GM21576 (cell line): ENCODE results near the gene C6orf89.
"Not testable (repeated sequence)": the region's sequence is repeated elsewhere in the genome, so short reads cannot be mapped to it uniquely, and the experiment has no call there.

Experiments
- ATAC-seq: cut with Tn5 transposase; IDR thresholded peaks from one replicate; pipeline ENCODE4 v1.9.1; 2021; ENCODE audit warnings: mild to moderate bottlenecking, moderate library complexity; ENCODE audit not compliant: unreplicated experiment

The C6orf89 gene

GRCh38 chr6:36920049-36920448 is 34.3 kb downstream of the C6orf89 start:
- no peak for ATAC-seq

DNA sequence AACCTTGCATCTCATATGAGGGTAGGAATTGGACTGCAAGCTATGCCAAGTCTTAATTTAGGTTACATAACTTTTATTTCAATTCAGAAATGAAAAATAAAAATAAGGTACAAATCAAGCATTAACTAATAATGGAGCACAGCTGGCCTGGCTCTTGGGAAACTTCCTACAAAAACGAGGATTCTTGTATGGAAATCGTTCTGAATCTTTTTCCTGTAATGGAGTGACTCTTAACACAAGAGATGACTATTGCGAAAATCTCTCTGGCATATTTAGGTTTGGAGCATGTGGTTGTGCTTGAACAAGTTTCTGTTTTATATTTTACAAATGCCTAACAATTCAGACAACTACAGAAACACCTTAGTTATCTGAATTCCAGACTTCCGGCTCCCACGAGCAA is 34.8 kb downstream of the C6orf89 start:
- no peak for ATAC-seq

GRCh38 chr6:36924131-36924530 is 38.4 kb downstream of the C6orf89 start:
- no peak for ATAC-seq

GRCh38 chr6:36924778-36925374 is 39.1 kb downstream of the C6orf89 start:
- no peak for ATAC-seq

DNA sequence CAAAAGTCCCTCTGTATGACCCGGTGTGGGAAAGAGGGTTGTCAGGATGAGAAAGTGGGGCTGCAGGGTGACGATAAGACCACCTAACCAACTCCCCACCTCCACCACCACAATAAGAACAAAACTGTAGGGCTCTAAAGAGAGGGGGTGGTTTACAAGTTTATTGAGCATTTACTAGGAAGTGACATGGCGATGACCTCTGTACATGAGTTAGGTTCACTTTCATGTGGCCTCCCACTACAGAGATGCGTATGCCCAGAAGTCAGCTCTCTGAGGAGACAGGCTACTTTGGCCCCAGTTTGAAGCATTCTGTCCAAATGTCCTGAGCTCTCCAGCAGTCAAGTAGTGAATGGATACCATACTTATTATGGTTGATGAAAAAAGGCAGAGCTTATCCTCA is 40.1 kb downstream of the C6orf89 start:
- ATAC-seq: no peak

GRCh38 chr6:36926708-36927513 is 41.2 kb downstream of the C6orf89 start:
- ATAC-seq: no peak

GRCh38 chr6:36927691-36928546 is 42.2 kb downstream of the C6orf89 start:
- no peak for ATAC-seq

- no peak for ATAC-seq
Measured at GRCh38 chr6:36928547-36928918, 42.8 kb downstream of the C6orf89 start.

- ATAC-seq: no peak
Measured at GRCh38 chr6:36929152-36929551, 43.4 kb downstream of the C6orf89 start.

DNA sequence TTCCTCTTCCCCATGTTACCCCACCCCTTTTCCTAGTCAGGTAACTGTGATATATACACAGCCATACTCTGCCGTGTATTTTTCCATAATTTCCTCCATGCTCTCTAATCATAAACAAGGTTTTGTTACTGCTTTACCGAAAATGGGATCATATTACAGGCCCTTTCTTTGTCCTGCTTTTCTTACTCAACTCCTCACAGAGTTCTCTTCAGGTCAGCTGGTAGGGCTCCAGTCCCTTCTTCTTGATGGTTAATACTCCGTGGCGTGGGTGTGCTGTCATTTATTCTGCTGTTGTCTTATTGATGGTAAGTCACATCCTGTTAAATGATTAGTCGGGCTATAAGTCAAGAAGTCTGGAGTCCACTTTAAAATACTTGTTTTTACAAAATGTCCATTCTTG is 43.9 kb downstream of the C6orf89 start:
- no peak for ATAC-seq

- ATAC-seq: no peak
Measured at GRCh38 chr6:36930483-36930882, 44.7 kb downstream of the C6orf89 start.

GRCh38 chr6:36933102-36933501 is 47.4 kb downstream of the C6orf89 start:
- no peak for ATAC-seq

DNA sequence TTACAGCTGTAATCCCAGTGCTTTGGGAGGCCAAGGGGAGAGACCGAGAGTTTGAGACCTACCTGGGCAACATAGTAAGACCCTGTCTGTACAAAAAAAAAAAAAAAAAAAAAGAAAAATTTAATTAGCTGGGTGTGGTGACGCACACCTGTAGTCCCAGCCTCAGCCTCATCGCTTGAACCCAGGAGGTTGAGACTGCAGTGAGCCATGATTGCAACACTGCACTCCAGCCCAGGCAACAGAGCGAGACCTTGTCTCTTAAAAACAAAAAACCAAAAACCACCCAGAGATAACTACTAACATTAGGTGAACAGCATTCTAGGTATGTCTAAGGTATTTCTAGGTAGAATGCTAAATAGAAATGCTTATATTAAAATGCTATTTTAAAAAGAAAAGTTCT is 47.8 kb downstream of the C6orf89 start:
- no peak for ATAC-seq

DNA sequence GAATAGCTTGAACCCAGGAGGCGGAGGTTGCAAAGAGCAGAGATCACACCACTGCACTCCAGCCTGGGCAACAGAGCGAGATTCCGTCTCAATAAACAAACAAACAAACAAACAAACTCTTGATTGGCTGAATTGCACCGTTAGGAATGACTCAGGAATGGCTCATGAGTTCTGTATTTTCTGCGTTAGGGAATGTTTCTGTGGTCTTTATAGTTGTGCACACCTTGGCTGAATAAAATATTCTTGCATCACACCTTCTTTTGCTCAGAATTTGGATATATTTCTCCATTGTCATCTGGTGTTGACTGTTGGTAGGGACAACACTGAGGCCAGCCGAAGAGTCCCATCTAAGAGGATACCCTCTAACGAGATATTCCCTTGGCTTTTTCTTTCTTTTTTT is 49.1 kb downstream of the C6orf89 start:
- no peak for ATAC-seq

DNA sequence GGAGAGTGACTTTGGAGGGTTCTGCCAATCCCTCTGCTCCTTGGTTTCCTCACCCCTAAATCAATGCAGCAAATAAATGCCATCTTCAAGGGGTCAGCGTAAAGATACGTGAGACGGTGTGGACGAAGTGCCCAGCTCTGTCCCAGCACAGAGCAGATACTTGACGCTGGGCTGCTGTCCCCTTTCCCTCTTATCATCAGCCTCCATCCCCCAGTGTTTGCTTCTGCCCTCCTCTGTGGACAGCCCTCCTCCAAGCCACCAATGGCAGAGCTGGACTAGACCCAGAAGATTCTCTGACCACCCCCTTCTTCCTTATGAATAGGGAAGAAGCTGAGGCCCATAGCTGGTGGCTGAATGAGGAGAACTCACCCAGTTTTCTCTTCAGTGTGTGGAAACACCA is 51.1 kb downstream of the C6orf89 start:
- no peak for ATAC-seq

DNA sequence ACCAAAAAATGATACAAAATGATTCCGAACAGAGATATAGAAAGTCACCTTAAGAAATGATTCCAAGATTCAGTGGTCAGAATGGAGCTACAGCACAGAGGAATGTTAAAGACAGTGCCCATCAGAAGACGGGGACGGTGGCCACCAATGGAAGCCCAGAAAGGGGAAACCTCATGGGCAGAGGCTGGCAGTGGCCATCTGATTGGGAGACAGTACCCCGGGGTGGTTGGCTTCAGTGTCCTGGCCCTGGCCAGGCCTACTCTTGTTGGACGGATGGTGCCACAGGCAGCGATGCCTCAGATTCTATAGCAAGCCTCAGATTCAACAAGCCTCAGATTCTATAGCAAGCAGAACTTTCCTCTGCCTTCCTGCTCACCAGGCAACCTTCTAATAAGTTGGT is 52.1 kb downstream of the C6orf89 start:
- no peak for ATAC-seq

DNA sequence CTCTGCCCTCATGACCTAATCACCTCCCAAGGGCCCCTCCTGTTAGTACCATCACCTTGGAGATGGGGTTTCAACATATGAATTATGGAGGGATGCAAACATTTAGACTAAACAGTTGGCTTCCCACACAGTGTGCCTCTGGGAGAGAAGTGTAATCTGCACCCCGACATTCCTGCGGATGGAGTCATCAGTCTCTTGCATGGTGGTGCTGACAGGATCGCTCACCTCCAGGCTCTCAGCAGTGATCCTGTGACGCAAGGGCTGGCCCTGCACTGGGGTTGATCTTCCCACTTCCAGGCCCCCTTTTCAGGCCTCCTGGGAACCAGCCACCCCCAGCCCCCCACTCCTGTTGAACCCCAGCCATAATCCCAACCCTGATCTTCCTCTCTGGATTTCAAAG is 52.8 kb downstream of the C6orf89 start:
- no peak for ATAC-seq

GRCh38 chr6:36939005-36939404 is 53.3 kb downstream of the C6orf89 start:
- not testable (repeated sequence) for ATAC-seq

GRCh38 chr6:36940027-36940426 is 54.3 kb downstream of the C6orf89 start:
- ATAC-seq: no peak

DNA sequence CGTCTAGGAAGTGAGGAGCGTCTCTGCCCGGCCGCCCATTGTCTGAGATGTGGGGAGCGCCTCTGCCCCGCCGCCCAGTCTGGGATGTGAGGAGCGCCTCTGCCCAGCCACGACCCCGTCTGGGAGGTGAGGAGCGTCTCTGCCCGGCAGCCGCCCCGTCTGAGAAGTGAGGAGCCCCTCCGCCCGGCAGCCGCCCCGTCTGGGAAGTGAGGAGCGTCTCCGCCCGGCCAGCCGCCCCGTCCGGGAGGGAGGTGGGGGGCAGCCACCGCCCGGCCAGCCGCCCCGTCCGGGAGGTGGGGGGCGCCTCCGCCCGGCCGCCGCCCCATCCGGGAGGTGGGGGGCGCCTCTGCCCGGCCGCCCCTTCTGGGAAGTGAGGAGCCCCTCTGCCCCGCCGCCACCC is 55.8 kb downstream of the C6orf89 start:
- ATAC-seq: not testable (repeated sequence)

DNA sequence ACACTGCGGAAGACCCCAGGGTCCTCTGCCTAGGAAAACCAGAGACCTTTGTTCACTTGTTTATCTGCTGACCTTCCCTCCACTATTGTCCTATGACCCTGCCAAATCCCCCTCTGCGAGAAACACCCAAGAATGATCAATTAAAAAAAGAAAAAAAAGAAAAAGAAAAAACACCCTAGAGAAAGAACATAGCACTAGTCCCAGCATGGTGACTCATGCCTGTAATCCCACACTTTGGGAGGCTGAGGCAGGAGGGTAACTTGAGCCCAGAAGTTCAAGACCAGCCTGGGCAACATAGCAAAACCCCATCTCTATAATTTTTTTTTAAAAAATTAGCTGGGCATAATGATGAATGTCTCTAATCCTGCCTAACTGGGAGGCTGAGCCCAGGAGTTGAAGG is 56.6 kb downstream of the C6orf89 start:
- not testable (repeated sequence) for ATAC-seq

GRCh38 chr6:36944650-36945049 is 58.9 kb downstream of the C6orf89 start:
- ATAC-seq: no peak
